Measurements from ENCODE around the gene PYGO2. TPM values are rescaled to one million over a fixed set of nuclear protein-coding genes. Genes with fewer than 3 reads are reported as not detected.

Gene PYGO2
- total RNA-seq, 4 donors from 2014 or later, result 13.4 to 23.9 (median 14.8) TPM

DNA sequence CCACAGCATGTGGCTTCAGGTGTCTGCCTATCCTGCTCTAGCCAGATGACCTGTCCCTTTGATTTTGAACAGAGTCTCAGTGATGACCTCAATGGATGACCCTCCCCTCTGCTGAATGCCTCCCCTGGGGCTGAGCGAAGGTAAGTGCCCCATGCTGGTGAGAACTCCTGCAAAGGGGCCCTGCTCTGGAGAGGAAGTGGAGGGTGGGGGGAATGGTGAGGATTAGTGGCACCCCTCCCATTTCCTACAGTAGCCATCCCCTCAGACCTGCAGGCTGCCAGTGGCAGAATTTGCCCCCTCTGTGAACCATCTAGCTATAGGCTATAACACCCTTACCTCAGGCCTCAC, 21.4 kb downstream of the PYGO2 start:
- TF ChIP-seq, protein P1, sequence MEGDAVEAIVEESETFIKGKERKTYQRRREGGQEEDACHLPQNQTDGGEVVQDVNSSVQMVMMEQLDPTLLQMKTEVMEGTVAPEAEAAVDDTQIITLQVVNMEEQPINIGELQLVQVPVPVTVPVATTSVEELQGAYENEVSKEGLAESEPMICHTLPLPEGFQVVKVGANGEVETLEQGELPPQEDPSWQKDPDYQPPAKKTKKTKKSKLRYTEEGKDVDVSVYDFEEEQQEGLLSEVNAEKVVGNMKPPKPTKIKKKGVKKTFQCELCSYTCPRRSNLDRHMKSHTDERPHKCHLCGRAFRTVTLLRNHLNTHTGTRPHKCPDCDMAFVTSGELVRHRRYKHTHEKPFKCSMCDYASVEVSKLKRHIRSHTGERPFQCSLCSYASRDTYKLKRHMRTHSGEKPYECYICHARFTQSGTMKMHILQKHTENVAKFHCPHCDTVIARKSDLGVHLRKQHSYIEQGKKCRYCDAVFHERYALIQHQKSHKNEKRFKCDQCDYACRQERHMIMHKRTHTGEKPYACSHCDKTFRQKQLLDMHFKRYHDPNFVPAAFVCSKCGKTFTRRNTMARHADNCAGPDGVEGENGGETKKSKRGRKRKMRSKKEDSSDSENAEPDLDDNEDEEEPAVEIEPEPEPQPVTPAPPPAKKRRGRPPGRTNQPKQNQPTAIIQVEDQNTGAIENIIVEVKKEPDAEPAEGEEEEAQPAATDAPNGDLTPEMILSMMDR (IDR thresholded peaks at IDR 0.05; ENCODE audit: low read depth), result no peak

DNA sequence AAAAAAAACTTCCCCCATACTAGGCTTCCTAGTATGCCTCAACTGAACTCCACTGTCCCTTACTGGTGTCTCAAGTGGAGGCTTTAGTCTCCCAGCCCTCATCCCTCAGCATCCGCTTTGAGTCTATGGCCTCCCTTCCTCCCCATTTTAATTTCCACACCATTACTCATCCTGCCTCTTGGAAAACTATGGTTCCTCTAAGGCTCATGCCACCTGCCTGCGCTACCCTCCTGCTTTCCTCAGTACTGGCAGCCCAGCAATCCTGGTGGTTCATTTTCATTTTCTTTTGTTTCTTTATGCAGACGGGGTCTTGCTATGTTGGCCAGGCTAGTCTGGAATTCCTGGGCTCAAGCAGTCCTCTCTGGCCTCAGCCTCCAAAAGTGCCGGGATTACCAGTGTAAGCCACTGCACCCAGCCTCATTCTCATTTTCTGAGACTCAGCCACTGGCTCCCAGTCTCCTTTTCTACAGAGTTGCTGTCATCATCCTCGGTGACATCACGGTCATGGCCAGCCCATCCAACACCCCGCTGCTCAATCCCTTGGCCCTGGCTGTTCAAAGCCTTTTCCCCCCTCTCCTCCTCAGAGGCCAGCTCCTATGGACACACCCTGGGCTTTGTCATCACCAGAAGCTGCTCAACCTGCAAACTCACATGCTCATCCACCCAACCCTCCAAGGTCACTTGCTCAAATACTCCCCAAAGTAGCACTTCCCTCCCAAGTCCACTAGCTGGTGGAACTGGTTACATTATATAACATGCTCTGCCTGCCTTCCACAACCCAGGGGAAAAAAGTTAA, 22.8 kb downstream of the PYGO2 start:
- TF ChIP-seq, protein P1 (IDR thresholded peaks at IDR 0.05; ENCODE audit: low read depth), result no peak

DNA sequence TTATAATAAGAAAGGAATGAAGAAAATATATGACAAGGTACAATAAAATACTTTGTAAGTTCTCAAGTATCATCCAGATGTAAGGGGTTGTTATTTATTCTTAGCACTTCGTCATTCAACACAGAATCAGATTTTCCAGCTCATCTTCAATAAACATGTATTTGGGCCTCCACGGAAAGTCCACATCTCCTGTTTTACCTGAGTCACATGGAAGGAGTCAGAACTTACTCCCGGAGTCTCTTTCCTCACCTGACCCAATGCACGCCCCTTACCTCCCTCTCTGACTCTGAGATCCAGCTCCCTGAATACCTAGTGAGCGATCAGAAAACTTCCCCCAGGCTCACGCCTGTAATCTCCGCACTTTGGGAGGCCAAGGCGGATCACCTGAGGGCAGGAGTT, 23.6 kb downstream of the PYGO2 start:
- TF ChIP-seq, protein P1 (IDR thresholded peaks at IDR 0.05; ENCODE audit: low read depth), result no peak

DNA sequence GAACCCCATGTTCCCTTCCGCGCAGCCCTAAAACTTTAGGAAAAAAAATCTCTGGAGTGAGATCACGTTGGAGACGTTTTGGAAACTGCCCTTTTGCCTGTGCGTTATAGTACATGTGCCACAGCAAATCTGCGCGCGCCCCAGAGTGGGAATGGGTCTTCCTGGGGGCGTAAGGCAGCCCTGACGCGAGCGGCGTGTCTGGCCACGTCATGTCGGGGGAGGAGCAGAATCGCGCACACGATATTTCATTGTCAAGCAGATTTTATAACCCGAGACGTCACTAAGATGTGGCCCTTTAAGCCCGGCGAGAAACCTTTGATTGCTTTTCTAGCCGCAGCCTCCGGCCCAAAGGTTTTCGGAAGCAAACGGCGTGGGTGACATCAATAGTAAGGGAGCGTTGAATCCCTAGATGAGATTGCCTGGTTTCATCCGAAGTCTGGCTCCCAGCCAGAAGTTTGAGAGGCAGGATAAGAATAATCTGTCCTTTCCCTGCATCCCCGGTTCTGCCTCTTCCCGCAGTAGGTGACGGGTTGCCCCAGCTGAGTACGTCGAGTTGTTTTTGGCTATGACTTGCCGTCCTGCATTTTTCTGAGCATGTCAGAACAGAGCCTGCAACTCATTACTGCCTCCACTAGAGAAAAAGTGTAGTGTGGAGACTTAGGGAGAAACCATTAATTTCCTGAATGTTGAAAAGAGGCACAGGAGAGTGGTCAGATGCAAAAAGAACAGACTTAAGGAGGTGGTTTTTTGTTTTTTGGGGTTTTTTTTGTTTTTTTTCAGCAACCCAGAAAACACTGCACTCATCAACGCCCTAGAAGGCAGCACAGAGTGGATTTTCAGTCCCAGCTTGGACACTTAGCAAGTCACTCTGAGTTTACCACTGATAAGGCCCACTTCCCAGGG, 24.2 kb downstream of the PYGO2 start:
- TF ChIP-seq, protein P1 (IDR thresholded peaks at IDR 0.05; ENCODE audit: low read depth), result no peak

DNA sequence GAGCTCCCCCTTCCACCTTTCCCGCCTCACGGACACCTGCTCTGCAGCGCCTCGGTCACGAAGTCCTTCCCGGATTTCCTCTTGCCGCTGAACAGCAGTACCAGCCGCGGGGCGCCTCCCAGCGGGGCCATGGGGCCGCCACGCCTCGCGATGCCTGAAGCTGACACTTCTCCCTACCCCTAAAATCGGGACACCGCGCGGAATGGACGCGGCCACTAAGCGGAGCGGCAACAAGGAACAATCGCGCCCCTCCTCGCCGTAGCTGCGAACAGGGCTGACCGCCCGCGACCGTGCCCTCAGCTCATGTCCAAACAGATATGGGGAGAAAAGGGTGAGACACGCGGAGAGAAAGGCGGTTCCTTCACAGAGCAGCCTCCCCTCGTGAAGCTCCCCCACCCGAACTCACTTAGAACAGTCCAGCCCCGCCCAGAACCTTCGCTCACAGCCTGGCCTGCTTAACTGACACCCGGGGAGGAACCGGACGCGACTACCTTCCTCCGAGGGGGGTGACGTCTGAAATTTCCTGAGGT, 25.0 kb downstream of the PYGO2 start, which contains the start of gene PMVK:
PMVK (minus strand) TSS at position 165 of the 530 bp plus-strand sequence; CDS start at position 131, 34 bp downstream.
- TF ChIP-seq, protein P1 (IDR thresholded peaks at IDR 0.05; ENCODE audit: low read depth), result no peak

DNA sequence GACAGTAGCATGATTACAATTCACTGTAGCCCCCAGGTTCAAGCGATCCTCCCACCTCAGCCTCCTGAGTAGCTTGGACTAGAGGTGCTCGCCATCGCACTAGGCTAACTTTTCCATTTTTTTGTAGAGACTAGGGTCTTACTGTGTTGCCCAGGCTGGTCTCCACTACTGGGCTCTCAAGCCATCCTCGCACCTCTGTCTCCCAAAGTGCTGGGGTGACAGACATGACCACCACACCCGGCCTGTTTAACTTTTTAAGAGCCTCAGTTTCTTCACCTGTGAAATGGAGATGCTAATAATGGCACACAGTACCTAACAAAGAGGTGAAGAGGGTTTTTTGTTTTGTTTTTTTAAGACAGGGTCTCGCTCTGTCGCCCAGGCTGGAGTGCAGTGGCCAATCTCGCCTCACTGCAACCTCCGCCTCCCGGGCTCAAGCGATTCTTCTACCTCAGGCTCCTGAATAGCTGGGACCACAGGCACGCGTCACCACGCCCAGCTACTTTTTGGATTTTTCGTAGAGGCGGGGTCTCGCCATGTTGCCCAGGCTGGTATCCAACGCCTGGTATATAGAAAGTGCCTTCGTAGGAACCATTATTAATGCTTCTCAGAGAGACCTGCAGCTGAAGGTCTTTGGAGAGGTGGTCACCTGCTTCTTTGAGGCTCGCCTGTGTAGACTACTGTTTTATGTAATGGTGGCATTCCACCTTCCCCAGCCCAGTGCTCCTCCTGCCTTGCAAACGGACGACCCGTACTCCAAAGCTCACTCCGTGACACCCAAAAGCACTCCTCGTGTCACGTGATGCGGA, 25.6 kb downstream of the PYGO2 start:
- TF ChIP-seq, protein P1 (IDR thresholded peaks at IDR 0.05; ENCODE audit: low read depth), result no peak
